HepG2 (cell line): ENCODE measurements around the gene UCK2. TPM values are rescaled to one million over a fixed set of nuclear protein-coding genes. Genes with fewer than 3 reads are reported as not detected.
A peak's percentile ranks its signal among the peaks of the same experiment; 100 is the strongest.

Experiments used
- CHCHD3 ChIP-seq: sonication (generic); formaldehyde crosslinking; IDR thresholded peaks from 2 replicates; pipeline ENCODE4 v1.8.0; 2022; ENCODE audit warnings: mild to moderate bottlenecking, missing genetic modification reagents, moderate library complexity
- FOXK2 ChIP-seq: fragments of 450-650 bp; IDR thresholded peaks from 2 replicates; pipeline ENCODE4 v1.6.1; 2016
- GABPA ChIP-seq, 2 experiments: IDR thresholded peaks; 2 replicates each; pipeline ENCODE4 v1.6.1; 2011 to 2016; ENCODE audit warnings: low read depth in 2 of 2, low read length in 1 of 2, missing biosample characterization in 1 of 2, missing genetic modification characterization in 1 of 2
- JUNB ChIP-seq: sonication (generic); formaldehyde crosslinking; IDR thresholded peaks from 2 replicates; pipeline ENCODE4 v1.8.0; 2022; ENCODE audit warnings: missing genetic modification reagents, mild to moderate bottlenecking, borderline replicate concordance
- KDM4B ChIP-seq: sonication (generic); formaldehyde crosslinking; IDR thresholded peaks from 2 replicates; pipeline ENCODE4 v1.4.0; 2020; ENCODE audit warnings: missing genetic modification reagents
- MED13 ChIP-seq: sonication (generic); formaldehyde crosslinking; IDR thresholded peaks from 2 replicates; pipeline ENCODE4 v1.5.0; 2020; ENCODE audit warnings: missing genetic modification reagents
- PHB2 ChIP-seq: fragments of 450-650 bp; IDR thresholded peaks from 2 replicates; pipeline ENCODE4 v1.6.1; 2018; ENCODE audit not compliant: partially characterized antibody
- PITX1 ChIP-seq: sonication (generic); formaldehyde crosslinking; IDR thresholded peaks from 2 replicates; pipeline ENCODE4 v1.5.1; 2020; ENCODE audit warnings: mild to moderate bottlenecking, missing genetic modification reagents
- RARG ChIP-seq: sonication (generic); formaldehyde crosslinking; IDR thresholded peaks from 2 replicates; pipeline ENCODE4 v1.4.0; 2020; ENCODE audit warnings: low read depth, mild to moderate bottlenecking, missing genetic modification reagents
- SOX13 ChIP-seq, 3 experiments: fragments of 450-650 bp in 1 of 3; sonication (generic) in 1 of 3; formaldehyde crosslinking in 1 of 3; IDR thresholded peaks in 2 of 3; conservative IDR thresholded peaks in 1 of 3; 2 replicates each; pipeline versions ENCODE4 v1.5.0 to v1.6.1; 2016 to 2020; ENCODE audit warnings: antibody characterized with exemption in 1 of 3, mild to moderate bottlenecking in 1 of 3, missing compliant biosample characterization in 1 of 3, missing genetic modification reagents in 1 of 3, moderate library complexity in 1 of 3
- ZBTB42 ChIP-seq: sonication (generic); formaldehyde crosslinking; IDR thresholded peaks from 2 replicates; pipeline ENCODE4 v1.5.0; 2020; ENCODE audit warnings: mild to moderate bottlenecking, missing genetic modification reagents
- ZFP36 ChIP-seq: fragments of 150-350 bp; IDR thresholded peaks from 2 replicates; pipeline ENCODE4 v1.6.1; 2018; ENCODE audit warnings: borderline replicate concordance, low read length, low read depth; ENCODE audit not compliant: partially characterized antibody
- ZNF460 ChIP-seq: sonication (generic); formaldehyde crosslinking; IDR thresholded peaks from 2 replicates; pipeline ENCODE4 v1.5.1; 2020; ENCODE audit warnings: missing genetic modification reagents, mild to moderate bottlenecking, borderline replicate concordance
- ZNF550 ChIP-seq: sonication (generic); formaldehyde crosslinking; IDR thresholded peaks from 2 replicates; pipeline ENCODE4 v1.4.0; 2020; ENCODE audit warnings: mild to moderate bottlenecking, missing genetic modification reagents, borderline replicate concordance
- ZNF746 ChIP-seq: sonication (generic); formaldehyde crosslinking; IDR thresholded peaks from 2 replicates; pipeline ENCODE4 v1.8.0; 2022; ENCODE audit warnings: mild to moderate bottlenecking, missing genetic modification reagents
- polyA plus RNA-seq, 8 experiments: library from polyadenylated mRNA; depleted of rRNA in 3 of 8; stranded (reverse) in 7 of 8; unstranded in 1 of 8; fragments of >200 nt; fragmentation: Illumina TruSeq in 4 of 8; extraction: Trizol in 4 of 8; gene quantifications; 2 replicates each; pipeline versions ENCODE4 v1.2.1 to v1.2.3, GENCODE V29; 2011 to 2016; ENCODE audit warnings: low read depth in 4 of 8, missing spikeins in 1 of 8, mixed read lengths in 1 of 8; ENCODE audit not compliant: insufficient read depth in 1 of 8
- total RNA-seq, 5 experiments: library from RNA; depleted of rRNA; stranded (reverse); fragments of >200 nt; fragmentation: Illumina TruSeq; extraction: Trizol; gene quantifications; 2 replicates each; pipeline ENCODE4 v1.2.3, GENCODE V29; 2016; ENCODE audit warnings: low read depth in 1 of 5
- TF ChIP-seq, protein P1 (sequence below): sonication (generic); formaldehyde crosslinking; IDR thresholded peaks from 2 replicates; pipeline ENCODE4 v1.4.0; 2020; ENCODE audit warnings: missing genetic modification reagents
- TF ChIP-seq, protein P2 (sequence below): sonication (generic); formaldehyde crosslinking; IDR thresholded peaks from 2 replicates; pipeline ENCODE4 v1.4.0; 2020; ENCODE audit warnings: missing genetic modification reagents, borderline replicate concordance

UCK2 gene
- total and polyA plus RNA-seq, 2 of the 13 experiments (the other 11 are each of a cell fraction or from before 2014, with no cell fraction given), result 64.3 to 78.0 TPM

DNA sequence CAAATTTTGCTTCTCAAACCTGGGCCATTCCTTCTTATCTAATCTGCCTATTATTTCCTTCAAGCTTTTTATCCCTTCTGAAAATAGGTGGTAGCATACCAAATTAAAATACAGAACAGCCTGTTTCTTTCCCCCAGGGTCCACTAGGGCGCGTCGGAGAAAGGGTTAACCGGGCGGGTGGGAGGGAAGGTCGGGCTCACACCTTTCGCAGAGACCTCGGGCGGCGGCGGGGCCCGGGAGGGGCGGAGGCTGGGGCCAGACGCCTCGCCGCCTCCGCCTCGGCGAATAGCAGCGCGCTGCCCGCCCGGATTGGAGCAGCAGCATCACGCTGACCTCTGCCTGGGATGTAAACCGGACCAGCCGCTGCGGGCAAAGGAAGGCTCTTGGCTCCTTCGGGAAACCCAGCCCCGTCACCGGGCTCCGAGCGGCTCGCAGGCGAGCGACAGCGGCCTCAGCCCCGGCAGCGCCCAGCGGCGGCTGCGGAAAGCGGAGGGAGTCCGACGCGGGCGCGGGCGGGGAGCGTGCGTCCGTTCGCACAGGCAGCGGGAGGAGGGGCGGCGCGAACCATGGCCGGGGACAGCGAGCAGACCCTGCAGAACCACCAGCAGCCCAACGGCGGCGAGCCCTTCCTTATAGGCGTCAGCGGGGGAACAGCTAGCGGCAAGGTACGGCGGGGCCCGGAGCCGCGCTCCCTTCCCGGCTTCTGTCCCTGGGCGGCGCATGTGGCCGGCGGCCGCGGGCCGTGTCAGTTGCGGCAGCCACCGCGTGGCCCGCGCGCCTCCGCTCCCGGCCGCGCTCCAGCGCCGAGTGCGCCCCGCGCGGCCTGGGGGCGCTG lies at the start of gene UCK2 (continued):
- TF ChIP-seq, protein P1, sequence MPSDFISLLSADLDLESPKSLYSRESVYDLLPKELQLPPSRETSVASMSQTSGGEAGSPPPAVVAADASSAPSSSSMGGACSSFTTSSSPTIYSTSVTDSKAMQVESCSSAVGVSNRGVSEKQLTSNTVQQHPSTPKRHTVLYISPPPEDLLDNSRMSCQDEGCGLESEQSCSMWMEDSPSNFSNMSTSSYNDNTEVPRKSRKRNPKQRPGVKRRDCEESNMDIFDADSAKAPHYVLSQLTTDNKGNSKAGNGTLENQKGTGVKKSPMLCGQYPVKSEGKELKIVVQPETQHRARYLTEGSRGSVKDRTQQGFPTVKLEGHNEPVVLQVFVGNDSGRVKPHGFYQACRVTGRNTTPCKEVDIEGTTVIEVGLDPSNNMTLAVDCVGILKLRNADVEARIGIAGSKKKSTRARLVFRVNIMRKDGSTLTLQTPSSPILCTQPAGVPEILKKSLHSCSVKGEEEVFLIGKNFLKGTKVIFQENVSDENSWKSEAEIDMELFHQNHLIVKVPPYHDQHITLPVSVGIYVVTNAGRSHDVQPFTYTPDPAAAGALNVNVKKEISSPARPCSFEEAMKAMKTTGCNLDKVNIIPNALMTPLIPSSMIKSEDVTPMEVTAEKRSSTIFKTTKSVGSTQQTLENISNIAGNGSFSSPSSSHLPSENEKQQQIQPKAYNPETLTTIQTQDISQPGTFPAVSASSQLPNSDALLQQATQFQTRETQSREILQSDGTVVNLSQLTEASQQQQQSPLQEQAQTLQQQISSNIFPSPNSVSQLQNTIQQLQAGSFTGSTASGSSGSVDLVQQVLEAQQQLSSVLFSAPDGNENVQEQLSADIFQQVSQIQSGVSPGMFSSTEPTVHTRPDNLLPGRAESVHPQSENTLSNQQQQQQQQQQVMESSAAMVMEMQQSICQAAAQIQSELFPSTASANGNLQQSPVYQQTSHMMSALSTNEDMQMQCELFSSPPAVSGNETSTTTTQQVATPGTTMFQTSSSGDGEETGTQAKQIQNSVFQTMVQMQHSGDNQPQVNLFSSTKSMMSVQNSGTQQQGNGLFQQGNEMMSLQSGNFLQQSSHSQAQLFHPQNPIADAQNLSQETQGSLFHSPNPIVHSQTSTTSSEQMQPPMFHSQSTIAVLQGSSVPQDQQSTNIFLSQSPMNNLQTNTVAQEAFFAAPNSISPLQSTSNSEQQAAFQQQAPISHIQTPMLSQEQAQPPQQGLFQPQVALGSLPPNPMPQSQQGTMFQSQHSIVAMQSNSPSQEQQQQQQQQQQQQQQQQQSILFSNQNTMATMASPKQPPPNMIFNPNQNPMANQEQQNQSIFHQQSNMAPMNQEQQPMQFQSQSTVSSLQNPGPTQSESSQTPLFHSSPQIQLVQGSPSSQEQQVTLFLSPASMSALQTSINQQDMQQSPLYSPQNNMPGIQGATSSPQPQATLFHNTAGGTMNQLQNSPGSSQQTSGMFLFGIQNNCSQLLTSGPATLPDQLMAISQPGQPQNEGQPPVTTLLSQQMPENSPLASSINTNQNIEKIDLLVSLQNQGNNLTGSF (CRISPR knock-in tag), result no peak
- TF ChIP-seq CHCHD3 (CRISPR knock-in tag), result no peak
- no peak for TF ChIP-seq PHB2
- TF ChIP-seq KDM4B (CRISPR knock-in tag), result no peak
- TF ChIP-seq FOXK2, result no peak
- TF ChIP-seq ZNF746 (CRISPR knock-in tag), result no peak
- TF ChIP-seq RARG (CRISPR knock-in tag), result no peak
- no peak for TF ChIP-seq ZNF550
- TF ChIP-seq, protein P2, sequence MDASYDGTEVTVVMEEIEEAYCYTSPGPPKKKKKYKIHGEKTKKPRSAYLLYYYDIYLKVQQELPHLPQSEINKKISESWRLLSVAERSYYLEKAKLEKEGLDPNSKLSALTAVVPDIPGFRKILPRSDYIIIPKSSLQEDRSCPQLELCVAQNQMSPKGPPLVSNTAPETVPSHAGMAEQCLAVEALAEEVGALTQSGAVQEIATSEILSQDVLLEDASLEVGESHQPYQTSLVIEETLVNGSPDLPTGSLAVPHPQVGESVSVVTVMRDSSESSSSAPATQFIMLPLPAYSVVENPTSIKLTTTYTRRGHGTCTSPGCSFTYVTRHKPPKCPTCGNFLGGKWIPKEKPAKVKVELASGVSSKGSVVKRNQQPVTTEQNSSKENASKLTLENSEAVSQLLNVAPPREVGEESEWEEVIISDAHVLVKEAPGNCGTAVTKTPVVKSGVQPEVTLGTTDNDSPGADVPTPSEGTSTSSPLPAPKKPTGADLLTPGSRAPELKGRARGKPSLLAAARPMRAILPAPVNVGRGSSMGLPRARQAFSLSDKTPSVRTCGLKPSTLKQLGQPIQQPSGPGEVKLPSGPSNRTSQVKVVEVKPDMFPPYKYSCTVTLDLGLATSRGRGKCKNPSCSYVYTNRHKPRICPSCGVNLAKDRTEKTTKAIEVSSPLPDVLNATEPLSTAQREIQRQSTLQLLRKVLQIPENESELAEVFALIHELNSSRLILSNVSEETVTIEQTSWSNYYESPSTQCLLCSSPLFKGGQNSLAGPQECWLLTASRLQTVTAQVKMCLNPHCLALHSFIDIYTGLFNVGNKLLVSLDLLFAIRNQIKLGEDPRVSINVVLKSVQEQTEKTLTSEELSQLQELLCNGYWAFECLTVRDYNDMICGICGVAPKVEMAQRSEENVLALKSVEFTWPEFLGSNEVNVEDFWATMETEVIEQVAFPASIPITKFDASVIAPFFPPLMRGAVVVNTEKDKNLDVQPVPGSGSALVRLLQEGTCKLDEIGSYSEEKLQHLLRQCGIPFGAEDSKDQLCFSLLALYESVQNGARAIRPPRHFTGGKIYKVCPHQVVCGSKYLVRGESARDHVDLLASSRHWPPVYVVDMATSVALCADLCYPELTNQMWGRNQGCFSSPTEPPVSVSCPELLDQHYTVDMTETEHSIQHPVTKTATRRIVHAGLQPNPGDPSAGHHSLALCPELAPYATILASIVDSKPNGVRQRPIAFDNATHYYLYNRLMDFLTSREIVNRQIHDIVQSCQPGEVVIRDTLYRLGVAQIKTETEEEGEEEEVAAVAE, result no peak
- peak; percentile 10 for TF ChIP-seq GABPA (IDR thresholded peaks at IDR 0.05; ENCODE audit: low read depth, low read length)
- TF ChIP-seq GABPA (CRISPR knock-in tag; IDR thresholded peaks at IDR 0.05; ENCODE audit: low read depth), result no peak; the same call in 1 of the 2 replicates
- no peak for TF ChIP-seq ZBTB42
- TF ChIP-seq PITX1 (CRISPR knock-in tag), result no peak
- no peak for TF ChIP-seq ZFP36
- no peak for TF ChIP-seq SOX13 (IDR thresholded peaks at IDR 0.05)
- TF ChIP-seq SOX13 (CRISPR knock-in tag; conservative IDR thresholded peaks at IDR 0.05 in 1 of 2, IDR thresholded peaks at IDR 0.05 in 1 of 2), result peak in 1 of 2 experiments; percentile 20; a peak in 1 of 4 replicates
- TF ChIP-seq JUNB, result no peak
- no peak for TF ChIP-seq ZNF460
- TF ChIP-seq MED13, result 0 out of 2 replicates have a peak, but pooled peaks have one; percentile 7
